Astrocyte of the hippocampus (primary cell): ENCODE data around the gene C1orf115.
"Not testable (repeated sequence)": the region's sequence is repeated elsewhere in the genome, so short reads cannot be mapped to it uniquely, and the experiment has no call there.

Source experiments
- DNase-seq: peaks from one replicate; pipeline ENCODE4 v3.0.0; 2011; ENCODE audit warnings: low read depth, low spot score

The C1orf115 gene

DNA sequence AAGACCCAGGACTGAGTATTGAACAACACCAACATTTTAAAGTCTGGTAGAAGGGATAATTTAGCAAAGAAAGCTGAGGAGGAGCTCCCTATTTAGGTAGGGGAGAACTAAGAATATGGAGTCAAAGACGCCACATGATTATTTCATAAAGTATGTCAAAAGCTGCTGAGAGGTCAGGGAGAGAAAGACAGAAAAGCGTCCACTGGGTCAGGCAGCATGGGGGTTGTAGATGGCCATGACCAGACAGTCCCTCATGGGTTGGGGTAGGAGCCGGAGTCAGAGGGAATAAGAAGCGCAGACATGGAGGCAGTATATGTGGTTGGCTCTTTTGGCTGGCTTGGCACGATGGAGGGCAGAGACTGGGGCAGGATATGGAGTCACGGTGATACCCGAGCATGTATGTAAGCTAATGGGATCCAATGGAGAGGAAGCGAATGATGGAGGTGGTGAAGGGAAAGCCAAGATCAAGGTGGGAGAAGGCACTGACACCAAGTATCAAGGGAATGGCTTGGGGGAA is 4.8 kb downstream of the C1orf115 start:
- DNase-seq, result no peak

DNA sequence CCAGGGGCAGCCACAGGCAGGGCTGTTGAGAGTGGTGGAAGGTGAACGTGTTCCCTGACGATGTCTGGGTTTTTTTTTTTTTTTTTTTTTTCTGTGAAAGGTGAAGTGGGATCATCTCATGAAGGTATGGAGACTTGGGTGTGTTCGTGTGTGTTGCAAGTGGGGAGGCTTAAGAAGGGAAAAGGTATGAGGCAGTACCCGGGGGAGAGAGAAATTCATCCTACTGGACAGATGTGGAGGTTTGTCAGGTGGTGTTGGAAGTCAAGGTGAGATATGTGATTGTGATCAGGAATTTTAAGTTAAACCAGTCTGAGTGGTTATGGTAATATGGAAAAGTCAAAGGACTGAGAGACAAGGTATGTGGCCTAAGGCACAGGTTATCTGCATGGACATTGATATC is 5.3 kb downstream of the C1orf115 start:
- no peak for DNase-seq

DNA sequence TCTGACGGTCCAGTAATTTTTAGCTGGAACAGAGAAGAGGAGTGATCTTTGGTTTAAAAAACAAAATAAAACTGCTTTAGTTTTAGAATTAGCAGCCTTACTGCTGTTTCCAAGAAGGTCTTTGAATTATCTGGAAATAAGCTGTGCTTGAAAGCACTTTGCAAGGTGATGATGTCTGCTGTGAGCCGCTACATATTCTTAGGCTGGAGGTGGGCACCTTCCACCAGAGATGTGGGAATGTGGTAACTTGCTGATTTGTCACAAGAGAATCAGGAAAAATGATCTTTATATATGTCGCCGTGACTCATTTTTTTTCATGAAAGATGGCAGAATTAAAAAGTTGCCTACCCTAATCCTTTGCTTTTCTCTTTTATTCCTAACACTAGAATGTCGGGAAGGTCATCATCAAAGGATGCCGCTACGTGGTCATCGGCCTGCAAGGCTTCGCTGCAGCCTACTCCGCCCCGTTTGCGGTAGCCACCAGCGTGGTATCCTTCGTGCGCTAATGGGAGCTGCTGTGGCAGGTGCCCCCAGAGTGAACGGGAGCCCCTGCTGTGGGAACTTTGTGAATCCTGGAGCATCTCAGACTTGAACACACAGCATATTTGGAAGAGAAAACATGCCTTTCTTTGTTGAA is 6.2 kb downstream of the C1orf115 start:
- DNase-seq, result no peak

- no peak for DNase-seq
Measured at GRCh38 chr1:220696863-220697231, 6.7 kb downstream of the C1orf115 start.

DNA sequence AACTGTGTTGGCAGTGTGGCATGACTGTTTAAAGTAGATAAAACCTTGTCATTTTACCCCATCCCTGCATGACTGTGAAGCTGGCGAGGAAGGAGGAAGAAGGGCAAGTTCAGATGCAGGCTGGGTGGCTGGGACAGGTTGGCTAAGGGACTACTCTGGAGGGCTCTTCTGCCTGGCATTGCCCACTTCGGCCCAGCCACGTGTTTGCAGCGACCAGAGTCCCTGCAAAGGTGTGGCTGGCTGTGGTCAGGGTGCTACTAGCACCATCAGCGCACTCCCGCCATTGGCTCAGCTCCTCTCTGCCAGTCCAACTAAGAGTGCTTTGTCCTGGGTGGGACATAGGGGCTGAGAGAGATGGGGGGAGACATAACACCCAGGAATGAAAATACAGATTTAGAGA is 7.2 kb downstream of the C1orf115 start:
- no peak for DNase-seq

- no peak for DNase-seq
Measured at GRCh38 chr1:220698607-220699016, 8.4 kb downstream of the C1orf115 start.

- no peak for DNase-seq
Measured at GRCh38 chr1:220699044-220699443, 8.9 kb downstream of the C1orf115 start.

DNA sequence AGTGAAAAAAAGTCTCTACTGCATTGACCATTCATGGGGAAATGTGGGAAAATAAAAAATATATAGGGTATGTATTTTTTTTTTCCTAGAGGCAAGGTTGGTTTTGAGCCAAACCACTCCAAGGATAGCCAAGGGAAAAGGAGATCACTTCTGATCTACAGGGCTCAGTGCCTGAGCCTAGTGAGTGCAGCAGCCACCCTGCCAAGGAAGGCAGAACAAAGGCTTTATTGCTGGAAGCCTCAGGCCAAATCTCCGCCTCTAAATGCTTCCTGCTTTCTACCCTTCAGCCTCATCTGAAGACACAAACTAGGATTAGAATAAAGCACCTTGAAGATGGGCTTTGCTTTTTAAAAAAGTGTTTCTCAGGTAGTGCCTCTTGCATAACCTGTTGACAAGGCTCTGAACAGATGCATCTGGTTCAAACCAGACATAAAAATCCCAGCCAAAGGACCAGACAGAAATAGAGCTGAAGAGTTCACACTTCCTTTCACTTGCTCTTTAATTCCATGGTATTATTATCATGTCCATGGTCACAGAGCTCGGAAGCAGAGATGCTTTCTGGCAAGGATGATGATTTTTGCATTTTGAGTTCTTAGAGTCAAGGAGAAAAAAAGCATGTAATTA is 10.5 kb downstream of the C1orf115 start:
- peak; percentile 10 for DNase-seq

- DNase-seq, result no peak
Measured at GRCh38 chr1:220701974-220702373, 11.8 kb downstream of the C1orf115 start.

- no peak for DNase-seq
Measured at GRCh38 chr1:220702733-220703270, 12.6 kb downstream of the C1orf115 start.

- DNase-seq, result no peak
Measured at GRCh38 chr1:220703305-220703704, 13.1 kb downstream of the C1orf115 start.

GRCh38 chr1:220705782-220706181 is 15.6 kb downstream of the C1orf115 start:
- DNase-seq, result no peak

- no peak for DNase-seq
Measured at GRCh38 chr1:220706480-220706879, 16.3 kb downstream of the C1orf115 start.

DNA sequence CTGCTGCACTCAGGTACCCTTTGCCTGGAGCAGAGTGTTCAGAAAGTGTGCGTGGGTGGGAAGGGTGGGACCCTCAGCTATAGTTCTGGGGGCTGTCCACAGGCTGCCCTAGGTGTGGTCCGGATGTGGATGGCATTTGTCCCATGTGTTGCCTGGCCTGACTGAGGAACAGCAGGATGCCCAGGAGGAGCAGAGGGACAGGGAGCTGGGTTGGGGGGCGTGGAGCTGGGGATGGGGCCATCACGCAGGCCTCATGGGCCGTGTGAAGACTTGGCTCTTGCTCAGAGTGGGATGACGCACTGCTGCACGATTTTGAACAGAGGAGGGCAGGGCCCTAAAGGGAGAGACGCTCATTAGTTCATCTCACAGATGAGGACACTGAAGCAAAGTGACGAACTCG is 17.0 kb downstream of the C1orf115 start:
- no peak for DNase-seq

DNA sequence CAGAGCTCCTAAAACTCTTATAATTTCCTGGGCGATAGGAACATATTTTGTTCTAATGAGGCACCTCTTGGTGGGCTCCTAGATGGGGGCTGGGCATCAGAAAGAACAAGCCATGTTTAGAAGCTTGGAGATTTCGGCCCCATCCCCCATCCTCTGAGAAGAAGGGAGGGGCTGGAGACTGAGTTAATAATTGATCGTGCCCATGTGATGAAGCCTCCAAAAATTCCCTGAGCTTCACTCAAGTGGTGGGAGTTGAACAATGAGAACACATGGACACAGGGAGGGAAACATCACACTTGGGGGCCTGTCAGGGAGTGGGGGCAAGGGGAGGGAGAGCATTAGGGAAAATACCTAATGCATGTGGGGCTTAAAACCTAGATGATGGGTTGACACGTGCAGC is 18.1 kb downstream of the C1orf115 start:
- no peak for DNase-seq

- DNase-seq, result no peak
Measured at GRCh38 chr1:220708936-220709801, 19.0 kb downstream of the C1orf115 start.

DNA sequence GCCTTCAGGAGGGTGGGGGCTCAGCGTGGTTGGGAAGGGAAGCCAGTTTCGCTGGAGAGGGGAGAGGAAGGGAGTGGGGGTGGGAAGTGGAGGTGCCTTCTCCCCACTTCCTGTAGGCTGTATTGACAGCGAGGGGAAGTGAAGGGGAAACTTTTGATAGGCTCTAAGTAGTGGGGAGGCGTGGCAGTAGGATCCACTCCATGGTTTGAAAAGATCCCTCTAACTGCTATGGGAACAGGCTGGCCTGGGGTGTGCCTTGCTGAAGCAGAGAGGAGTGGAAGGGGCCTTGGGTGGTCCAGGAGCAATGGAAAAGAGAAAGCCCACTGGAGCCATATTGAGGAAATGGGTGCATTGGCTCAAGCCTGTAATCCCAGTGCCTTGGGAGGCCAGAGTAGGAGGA is 20.2 kb downstream of the C1orf115 start:
- DNase-seq, result no peak

DNA sequence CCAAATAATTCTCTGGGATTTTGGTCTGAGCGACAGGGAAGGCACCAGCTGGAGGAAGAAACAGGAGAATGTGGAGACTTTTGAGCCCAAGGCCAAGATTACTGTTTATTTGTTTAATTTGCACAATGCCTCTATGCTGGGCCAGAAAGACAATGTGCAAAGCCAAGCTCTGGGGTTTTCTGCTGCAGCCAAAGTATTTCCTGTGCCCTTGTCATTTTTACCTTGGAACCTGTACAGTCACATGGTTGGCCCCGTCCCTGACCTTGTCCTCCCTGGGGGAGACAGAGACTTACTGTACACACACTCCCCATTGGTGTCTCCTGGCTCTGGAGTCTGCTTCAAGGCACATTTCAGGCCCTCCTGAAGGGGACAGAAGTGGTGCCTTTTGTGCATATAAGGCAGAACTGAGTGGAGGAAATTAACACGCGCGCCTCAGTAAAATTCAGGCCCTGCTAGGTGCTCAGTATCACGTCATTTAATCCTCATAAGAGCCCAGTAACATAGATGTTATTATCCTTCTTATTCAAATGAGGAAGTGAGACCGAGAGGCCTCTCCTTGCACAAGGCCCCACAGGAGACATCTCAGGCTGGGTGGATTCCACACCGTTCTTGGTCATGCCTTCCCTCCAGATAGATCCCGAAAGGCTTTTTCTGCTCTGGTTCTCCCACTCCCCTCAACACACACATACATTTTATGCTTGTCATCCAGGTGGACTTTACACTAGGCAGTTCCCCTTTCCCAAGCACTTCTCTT is 21.1 kb downstream of the C1orf115 start:
- no peak for DNase-seq

DNA sequence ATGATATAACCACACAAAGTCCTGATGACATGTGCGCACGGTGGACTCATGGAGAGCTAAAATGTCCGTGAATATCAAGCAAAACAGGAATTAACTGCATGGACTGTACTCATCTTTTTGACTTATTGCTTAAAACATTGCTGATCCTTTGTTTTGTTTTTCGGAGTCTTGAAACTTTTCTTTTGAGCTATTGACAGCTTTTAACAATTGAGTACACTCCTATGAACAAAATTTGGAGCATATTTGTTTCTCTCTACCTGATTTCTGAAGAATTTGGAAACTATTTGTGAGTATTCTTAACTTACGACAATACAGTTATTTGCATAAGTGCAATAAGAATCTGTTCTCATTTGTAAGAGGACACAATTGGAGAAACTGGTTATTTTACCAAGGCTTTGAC is 25.8 kb downstream of the C1orf115 start:
- not testable (repeated sequence) for DNase-seq

GRCh38 chr1:220717800-220718640 is 27.9 kb downstream of the C1orf115 start:
- no peak for DNase-seq

DNA sequence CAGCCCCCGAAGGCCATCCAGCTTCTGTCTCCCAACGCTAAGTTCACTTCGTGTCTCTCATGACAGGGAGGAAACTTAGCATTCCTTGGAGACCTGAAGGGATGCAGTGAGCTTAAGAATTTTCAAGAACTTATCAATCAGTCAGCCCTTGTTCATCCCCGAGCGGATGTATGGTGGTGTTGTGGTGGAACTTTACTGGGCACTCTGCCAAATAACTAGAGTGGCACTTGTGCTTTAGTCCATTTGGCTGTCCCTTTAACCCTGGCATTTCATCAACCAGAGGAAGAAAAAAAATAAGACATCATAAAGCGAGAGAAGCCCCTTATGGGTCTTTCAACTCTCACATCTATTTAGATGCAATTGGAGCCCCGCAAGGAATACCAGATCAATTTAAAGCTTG is 31.1 kb downstream of the C1orf115 start:
- not testable (repeated sequence) for DNase-seq
